ENCODE results near the gene KAZN. TPM values are rescaled to one million over a fixed set of nuclear protein-coding genes. Genes with fewer than 3 reads are reported as not detected.

Gene KAZN
- total and polyA plus RNA-seq, 2 of the 8 experiments (the other 6 are each of a cell fraction or from before 2014, with no cell fraction given) = 3.7 to 11.8 TPM

DNA sequence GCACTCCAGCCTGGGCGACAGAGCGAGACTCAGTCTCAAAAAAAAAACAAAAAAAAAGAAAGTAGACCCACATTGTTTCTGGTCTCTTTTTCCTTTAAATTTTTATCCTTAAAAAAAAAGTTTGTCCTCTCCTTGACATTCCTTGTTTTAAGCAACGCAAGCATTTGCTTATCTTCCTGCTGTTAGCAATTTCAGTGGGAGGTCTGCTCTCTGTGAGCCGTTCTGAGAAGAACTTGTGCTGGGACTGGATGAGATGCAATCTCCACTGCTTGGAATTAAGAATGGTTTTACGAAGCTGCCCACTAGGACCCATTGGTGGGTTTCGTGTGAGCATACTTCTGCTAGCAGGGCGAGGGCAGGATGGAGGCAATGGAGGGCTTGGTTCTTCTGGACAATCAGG lies 329.9 kb downstream of the KAZN start:
- ChIA-PET CTCF (ENCODE audit: partially characterized antibody) (interaction anchor here (1.0 to 1.7 kb wide), 3 partner anchors 12 to 99 kb away, joined by 3 to 6 read pairs (median 4); no protein-coding TSS in a partner anchor), POLR2A (ENCODE audit: partially characterized antibody) (interaction anchor here (1.0 kb wide), 1 partner anchor 34 kb away, joined by 3 read pairs; no protein-coding TSS in a partner anchor)
- Histone ChIP-seq H2BK15ac (ENCODE audit: low read length) (no peak overlapping the region), H3K14ac (ENCODE audit: insufficient read length) (no peak overlapping the region), H3K23ac (ENCODE audit: insufficient read length) (no peak overlapping the region), H3K23me2 (ENCODE audit: low read depth, low read length) (peaks cover 3% of the 10 kb centered on the region; the same call in 1 of the 2 replicates), H3K4me1 (replicated peaks in 1 of 4; ENCODE audit: control insufficient read depth in 3 of 4, insufficient read depth in 4 of 4, low read length in 3 of 4) (peaks cover 3 to 6% (median 3%) of the 10 kb centered on the region in 4 experiments; a peak in 6 of 7 replicates), H4K5ac (ENCODE audit: insufficient read length, low read depth, low read length) (no peak overlapping the region), H3K9ac (replicated peaks in 1 of 4; ENCODE audit: extremely low read depth in 1 of 4, low read depth in 3 of 4, low read length in 3 of 4) (no peak overlapping the region), H4K20me1 (replicated peaks in 1 of 2; ENCODE audit: control insufficient read depth in 1 of 2, insufficient read depth in 2 of 2, low read length in 2 of 2) (peaks cover 8 to 12% of the 10 kb centered on the region in 2 experiments), H3K36me3 (ENCODE audit: control insufficient read depth in 2 of 4, insufficient read depth in 4 of 4, low read length in 3 of 4) (no peaks in the 10 kb centered on the region), H3K79me2 (ENCODE audit: control insufficient read depth in 1 of 2, insufficient read depth in 2 of 2, low read length in 2 of 2) (no peaks in the 10 kb centered on the region; a peak in 1 of 4 replicates), H4K8ac (ENCODE audit: extremely low read depth, insufficient read depth, low read length) (no peak overlapping the region), H2BK5ac (ENCODE audit: low read depth, low read length) (no peak overlapping the region), H3K18ac (ENCODE audit: extremely low read depth, low read length) (no peak overlapping the region), H2BK120ac (replicated peaks; ENCODE audit: low read depth, low read length) (no peak overlapping the region), H3K27me3 (replicated peaks in 1 of 4; ENCODE audit: control insufficient read depth in 3 of 4, extremely low read depth in 1 of 4, insufficient read depth in 3 of 4, low read length in 3 of 4) (peaks cover 7 to 31% (median 25%) of the 10 kb centered on the region in 4 experiments), H3K27ac (ENCODE audit: low read depth, low read length) (no peak overlapping the region), H4K91ac (replicated peaks; ENCODE audit: insufficient read length, low read length) (no peak overlapping the region), H2BK20ac (ENCODE audit: low read length) (no peak overlapping the region), H3K4me3 (ENCODE audit: extremely low read depth in 1 of 4, insufficient read depth in 2 of 4, low read depth in 3 of 4, low read length in 4 of 4) (no peak overlapping the region), H2BK12ac (ENCODE audit: low read depth, low read length) (no peak overlapping the region), H3K9me3 (ENCODE audit: insufficient read depth in 2 of 2, low read depth in 1 of 2, low read length in 1 of 2) (no peaks in the 10 kb centered on the region), H3K4me2 (ENCODE audit: insufficient read depth in 1 of 2, low read depth in 2 of 2, low read length in 2 of 2) (no peak overlapping the region), H2AFZ (ENCODE audit: low read length) (no peak overlapping the region), H3K4ac (replicated peaks; ENCODE audit: insufficient read length, low read depth, low read length) (no peak overlapping the region), H3K79me1 (ENCODE audit: low read depth, low read length) (no peaks in the 10 kb centered on the region), H3K56ac (replicated peaks; ENCODE audit: insufficient read length, low read depth, low read length) (no peak overlapping the region), H2AK5ac (ENCODE audit: low read depth, low read length) (0 out of 2 replicates have a peak overlapping the region, but pooled peaks have one; percentile 39)
- 88% methylated on average over 5 of the region's 7 CpGs; no CpG with 5 or more reads in 1 of the 2 experiments for WGBS, 2 experiments (ENCODE audit: extremely low coverage in 1 of 2, insufficient coverage in 1 of 2, insufficient read length in 1 of 2, insufficient replicate concordance in 2 of 2, low coverage in 1 of 2, low lambda C conversion rate in 2 of 2, missing lambda C conversion rate in 1 of 2)
- FAIRE-seq (no peak), DNase-seq (ENCODE audit: low read depth in 1 of 2, low spot score in 2 of 2) (no peak)
- TF ChIP-seq YY1 (IDR thresholded peaks at IDR 0.05; ENCODE audit: low read depth, low read length) (no peak), TBP (IDR thresholded peaks at IDR 0.05; ENCODE audit: low read depth, low read length) (no peak), JUN (IDR thresholded peaks at IDR 0.05; ENCODE audit: low read depth, low read length) (no peak), EGR1 (IDR thresholded peaks at IDR 0.05; ENCODE audit: borderline replicate concordance, low read depth, low read length) (no peak), CHD2 (IDR thresholded peaks at IDR 0.05; ENCODE audit: low read length) (no peak), EZH2 (IDR thresholded peaks at IDR 0.05; ENCODE audit: low read depth, low read length, severe bottlenecking) (no peak), NANOG (IDR thresholded peaks at IDR 0.05; ENCODE audit: insufficient read depth, low read depth, low read length, poor library complexity, severe bottlenecking) (no peak), SAP30 (IDR thresholded peaks at IDR 0.05; ENCODE audit: insufficient read depth, insufficient replicate concordance, low read length) (no peak), ASH2L (IDR thresholded peaks at IDR 0.05; ENCODE audit: low read length) (no peak), RNF2 (IDR thresholded peaks at IDR 0.05; ENCODE audit: borderline replicate concordance, low read depth, low read length, missing control alignments, poor library complexity, severe bottlenecking) (no peak), POLR2AphosphoS5 (IDR thresholded peaks at IDR 0.05; ENCODE audit: low read depth, low read length) (no peak), SIN3A (conservative IDR thresholded peaks at IDR 0.05 in 1 of 2, IDR thresholded peaks at IDR 0.05 in 1 of 2; ENCODE audit: low read depth in 1 of 2, low read length in 2 of 2) (no peak)
- TF ChIP-seq, protein P1, sequence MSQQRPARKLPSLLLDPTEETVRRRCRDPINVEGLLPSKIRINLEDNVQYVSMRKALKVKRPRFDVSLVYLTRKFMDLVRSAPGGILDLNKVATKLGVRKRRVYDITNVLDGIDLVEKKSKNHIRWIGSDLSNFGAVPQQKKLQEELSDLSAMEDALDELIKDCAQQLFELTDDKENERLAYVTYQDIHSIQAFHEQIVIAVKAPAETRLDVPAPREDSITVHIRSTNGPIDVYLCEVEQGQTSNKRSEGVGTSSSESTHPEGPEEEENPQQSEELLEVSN (IDR thresholded peaks at IDR 0.05) = no peak
